GM21717 (cell line): ENCODE data around the gene RANBP6.
"Not testable (repeated sequence)": the region's sequence is repeated elsewhere in the genome, so short reads cannot be mapped to it uniquely, and the experiment has no call there.

Source experiments
- ATAC-seq: cut with Tn5 transposase; IDR thresholded peaks from one replicate; pipeline ENCODE4 v1.9.1; 2021; ENCODE audit warnings: mild to moderate bottlenecking, moderate library complexity; ENCODE audit not compliant: unreplicated experiment

The RANBP6 gene

GRCh38 chr9:6015278-6016157 lies at the start of gene RANBP6:
TSS of gene RANBP6 (minus strand) at chr9:6015624. CDS start at chr9:6015607, 17 bp downstream.
- ATAC-seq, result peak; percentile 97

- not testable (repeated sequence) for ATAC-seq
Measured at GRCh38 chr9:6063146-6063545, 47.7 kb upstream of the RANBP6 start.

GRCh38 chr9:6055666-6056065 lies 40.2 kb upstream of the RANBP6 start:
- no peak for ATAC-seq

- no peak for ATAC-seq
Measured at GRCh38 chr9:6055216-6055615, 39.8 kb upstream of the RANBP6 start.

- ATAC-seq, result no peak
Measured at GRCh38 chr9:6054280-6055099, 39.1 kb upstream of the RANBP6 start.

- no peak for ATAC-seq
Measured at GRCh38 chr9:6052293-6052919, 37.0 kb upstream of the RANBP6 start.

GRCh38 chr9:6051511-6051950 lies 36.1 kb upstream of the RANBP6 start:
- ATAC-seq, result peak; percentile 63

- peak; percentile 49 for ATAC-seq
Measured at GRCh38 chr9:6049798-6050197, 34.4 kb upstream of the RANBP6 start.

GRCh38 chr9:6048039-6048438 lies 32.6 kb upstream of the RANBP6 start:
- ATAC-seq, result no peak

- no peak for ATAC-seq
Measured at GRCh38 chr9:6047020-6047419, 31.6 kb upstream of the RANBP6 start.

GRCh38 chr9:6045364-6045763 lies 29.9 kb upstream of the RANBP6 start:
- ATAC-seq, result no peak

- no peak for ATAC-seq
Measured at GRCh38 chr9:6040077-6040476, 24.7 kb upstream of the RANBP6 start.

GRCh38 chr9:6036391-6036790 lies 21.0 kb upstream of the RANBP6 start:
- no peak for ATAC-seq

- ATAC-seq, result no peak
Measured at GRCh38 chr9:6034954-6035353, 19.5 kb upstream of the RANBP6 start.

GRCh38 chr9:6029604-6030274 lies 14.3 kb upstream of the RANBP6 start:
- ATAC-seq, result no peak

- no peak for ATAC-seq
Measured at GRCh38 chr9:6024035-6024554, 8.7 kb upstream of the RANBP6 start.

GRCh38 chr9:6016975-6017374 lies 1.6 kb upstream of the RANBP6 start:
- ATAC-seq, result not testable (repeated sequence)

- ATAC-seq, result no peak
Measured at GRCh38 chr9:6014670-6015270, 654 bp downstream of the RANBP6 start.

- ATAC-seq, result peak; percentile 69
Measured at GRCh38 chr9:6008169-6008979, 7.0 kb downstream of the RANBP6 start.
